ENCODE data around the gene TBPL2. TPM values are rescaled to one million over a fixed set of nuclear protein-coding genes. Genes with fewer than 3 reads are reported as not detected.

Gene TBPL2
- total RNA-seq, 1 donor from 2014 or later = not detected

DNA sequence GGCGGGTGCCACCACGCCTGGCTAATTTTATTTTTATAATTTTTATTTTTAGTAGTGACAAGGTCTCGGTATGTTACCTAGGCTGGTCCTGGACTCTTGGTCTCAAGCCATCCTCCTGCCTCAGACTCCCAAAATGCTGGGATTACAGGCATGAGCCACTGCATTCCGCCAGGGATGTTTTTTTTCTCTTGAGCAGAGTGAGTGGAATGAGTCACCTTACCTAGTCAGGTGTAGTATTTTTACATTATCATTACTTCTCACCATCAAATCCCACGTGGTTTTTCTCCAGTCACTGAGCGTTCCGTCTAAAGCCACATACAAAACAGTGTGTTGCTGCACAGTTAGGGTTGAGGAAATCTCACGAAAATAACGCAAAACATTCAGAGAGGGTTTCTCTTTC lies 870 bp upstream of the TBPL2 start:
- peaks cover 20% of the 10 kb centered on the region for H3K27me3 Mint-ChIP-seq (ENCODE audit: low read depth)

DNA sequence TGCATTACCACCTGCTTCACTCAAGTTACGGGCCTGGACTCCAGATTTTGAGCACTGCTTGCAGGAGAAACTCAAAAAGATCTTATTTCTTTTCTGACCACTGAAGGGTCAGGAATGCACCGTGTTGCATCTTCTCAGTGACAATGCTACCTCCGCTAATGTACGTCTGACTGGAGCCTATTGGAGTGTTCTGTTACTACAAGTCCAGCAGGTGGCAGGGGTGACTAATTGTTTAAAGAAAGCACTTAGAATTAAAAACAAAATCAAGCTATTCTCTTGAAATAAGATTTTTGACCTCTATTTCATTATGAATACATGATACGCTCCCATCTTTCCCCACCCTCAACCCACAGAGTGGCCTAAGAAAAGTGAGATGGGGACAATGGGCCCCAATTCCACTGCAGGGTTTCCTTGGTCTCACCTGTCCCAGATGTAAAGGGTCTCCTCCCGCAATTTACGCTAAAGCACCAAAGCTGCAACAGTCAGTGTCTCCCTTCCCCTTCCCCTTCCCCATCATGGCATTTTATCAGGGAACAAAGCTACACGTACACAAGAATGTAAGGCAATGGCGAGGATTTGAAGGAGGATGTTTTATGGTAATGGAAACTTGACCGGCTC lies 2.2 kb downstream of the TBPL2 start:
- TF ChIP-seq, protein P1, sequence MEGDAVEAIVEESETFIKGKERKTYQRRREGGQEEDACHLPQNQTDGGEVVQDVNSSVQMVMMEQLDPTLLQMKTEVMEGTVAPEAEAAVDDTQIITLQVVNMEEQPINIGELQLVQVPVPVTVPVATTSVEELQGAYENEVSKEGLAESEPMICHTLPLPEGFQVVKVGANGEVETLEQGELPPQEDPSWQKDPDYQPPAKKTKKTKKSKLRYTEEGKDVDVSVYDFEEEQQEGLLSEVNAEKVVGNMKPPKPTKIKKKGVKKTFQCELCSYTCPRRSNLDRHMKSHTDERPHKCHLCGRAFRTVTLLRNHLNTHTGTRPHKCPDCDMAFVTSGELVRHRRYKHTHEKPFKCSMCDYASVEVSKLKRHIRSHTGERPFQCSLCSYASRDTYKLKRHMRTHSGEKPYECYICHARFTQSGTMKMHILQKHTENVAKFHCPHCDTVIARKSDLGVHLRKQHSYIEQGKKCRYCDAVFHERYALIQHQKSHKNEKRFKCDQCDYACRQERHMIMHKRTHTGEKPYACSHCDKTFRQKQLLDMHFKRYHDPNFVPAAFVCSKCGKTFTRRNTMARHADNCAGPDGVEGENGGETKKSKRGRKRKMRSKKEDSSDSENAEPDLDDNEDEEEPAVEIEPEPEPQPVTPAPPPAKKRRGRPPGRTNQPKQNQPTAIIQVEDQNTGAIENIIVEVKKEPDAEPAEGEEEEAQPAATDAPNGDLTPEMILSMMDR (conservative IDR thresholded peaks at IDR 0.05) = peak; percentile 66
- Mint-ChIP-seq H3K27me3 (ENCODE audit: low read depth) (peaks cover 38% of the 10 kb centered on the region), H3K9me3 (no peaks in the 10 kb centered on the region), H3K4me3 (no peak overlapping the region), H3K36me3 (ENCODE audit: low read depth) (no peaks in the 10 kb centered on the region), H3K4me1 (no peaks in the 10 kb centered on the region), H3K27ac (ENCODE audit: unreplicated experiment) (no peak overlapping the region)
- DNase-seq (ENCODE audit: low read depth, low spot score) = no peak

More for the DNA sequence above, 870 bp upstream of the TBPL2 start:
- Mint-ChIP-seq H3K27ac (ENCODE audit: unreplicated experiment) (no peak overlapping the region), H3K36me3 (ENCODE audit: low read depth) (no peaks in the 10 kb centered on the region), H3K9me3 (no peaks in the 10 kb centered on the region), H3K4me3 (no peak overlapping the region), H3K4me1 (no peaks in the 10 kb centered on the region)
- TF ChIP-seq, protein P1 (conservative IDR thresholded peaks at IDR 0.05) = no peak
- no peak for DNase-seq (ENCODE audit: low read depth, low spot score)

DNA sequence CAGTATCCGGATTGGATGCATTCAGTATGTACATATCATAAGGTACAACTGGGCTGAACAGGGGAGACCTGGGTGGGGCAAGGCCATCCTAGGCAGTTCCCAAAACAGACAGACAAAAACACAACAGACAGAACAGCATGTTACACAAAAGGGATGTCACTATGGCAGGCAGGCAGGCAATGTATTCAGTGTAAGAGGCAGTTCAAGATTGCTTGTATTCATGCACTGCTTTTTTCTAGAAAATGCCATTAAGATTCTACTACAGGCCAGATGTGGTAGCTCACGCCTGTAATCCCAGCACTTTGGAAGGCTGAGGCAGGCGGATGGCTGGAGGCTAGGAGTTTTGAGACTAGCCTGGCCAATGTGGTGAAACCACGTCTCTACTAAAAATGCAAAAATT lies 3.5 kb downstream of the TBPL2 start:
- H3K4me1 Mint-ChIP-seq = no peaks in the 10 kb centered on the region
- TF ChIP-seq, protein P1 (conservative IDR thresholded peaks at IDR 0.05) = no peak

DNA sequence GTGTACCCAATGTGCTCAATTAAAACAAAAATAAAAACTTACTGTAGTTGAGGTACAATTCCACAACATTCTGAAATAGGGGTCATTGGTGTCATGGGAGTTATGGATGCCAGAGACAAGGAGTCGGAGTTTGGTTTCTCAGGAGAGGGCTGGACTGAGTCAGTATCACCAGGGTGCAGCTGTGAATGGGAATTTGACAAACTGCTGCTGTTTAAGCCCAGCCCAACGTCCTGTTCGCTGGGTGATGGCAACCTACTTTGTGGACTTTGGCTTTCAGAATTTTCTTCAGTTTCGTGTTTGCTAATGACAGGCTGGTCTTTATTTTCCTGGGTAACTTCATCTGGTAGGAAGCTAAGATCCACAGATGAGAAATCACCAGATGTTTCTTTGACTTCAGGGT lies 3.9 kb downstream of the TBPL2 start:
- peaks cover 48% of the 10 kb centered on the region for H3K27me3 Mint-ChIP-seq (ENCODE audit: low read depth)

More for the DNA sequence above, 3.5 kb downstream of the TBPL2 start:
- no peaks in the 10 kb centered on the region for H3K36me3 Mint-ChIP-seq (ENCODE audit: low read depth)
- no peaks in the 10 kb centered on the region for H3K9me3 Mint-ChIP-seq
- peaks cover 44% of the 10 kb centered on the region for H3K27me3 Mint-ChIP-seq (ENCODE audit: low read depth)
- no peak for DNase-seq (ENCODE audit: low read depth, low spot score)
- H3K27ac Mint-ChIP-seq (ENCODE audit: unreplicated experiment) = no peak overlapping the region
- no peak overlapping the region for H3K4me3 Mint-ChIP-seq

DNA sequence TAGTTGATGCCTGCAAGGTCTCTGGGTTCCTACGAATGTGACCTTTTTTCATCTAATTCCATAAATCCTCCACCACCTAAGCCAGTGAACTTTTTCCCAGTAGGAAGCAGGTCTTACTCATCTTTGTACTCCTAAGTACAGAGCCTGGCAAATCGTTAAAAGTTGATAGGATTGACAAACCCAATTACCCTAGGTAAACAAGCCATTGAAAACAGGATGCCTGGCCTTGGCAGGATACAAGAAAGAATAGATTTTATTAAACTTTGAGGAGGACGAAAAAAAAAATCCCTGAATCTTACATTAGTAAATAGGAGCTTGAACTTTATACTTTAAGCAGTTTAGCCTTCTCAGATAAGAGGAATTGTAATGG lies 5.6 kb downstream of the TBPL2 start:
- TF ChIP-seq, protein P1 (conservative IDR thresholded peaks at IDR 0.05) = no peak
- no peak overlapping the region for H3K27ac Mint-ChIP-seq (ENCODE audit: unreplicated experiment)
- H3K4me3 Mint-ChIP-seq = no peak overlapping the region
- no peaks in the 10 kb centered on the region for H3K4me1 Mint-ChIP-seq
- H3K9me3 Mint-ChIP-seq = no peaks in the 10 kb centered on the region
- H3K36me3 Mint-ChIP-seq (ENCODE audit: low read depth) = no peaks in the 10 kb centered on the region
- H3K27me3 Mint-ChIP-seq (ENCODE audit: low read depth) = peaks cover 57% of the 10 kb centered on the region
- no peak for DNase-seq (ENCODE audit: low read depth, low spot score)

More for the DNA sequence above, 3.9 kb downstream of the TBPL2 start:
- Mint-ChIP-seq H3K4me3 (no peak overlapping the region), H3K27ac (ENCODE audit: unreplicated experiment) (no peak overlapping the region), H3K9me3 (no peaks in the 10 kb centered on the region), H3K36me3 (ENCODE audit: low read depth) (no peaks in the 10 kb centered on the region), H3K4me1 (no peaks in the 10 kb centered on the region)
- DNase-seq (ENCODE audit: low read depth, low spot score) = no peak
- TF ChIP-seq, protein P1 (conservative IDR thresholded peaks at IDR 0.05) = no peak
